Astrocyte of the hippocampus (primary cell): Measurements from ENCODE around the gene APOC4.
"Not testable (repeated sequence)": the region's sequence is repeated elsewhere in the genome, so short reads cannot be mapped to it uniquely, and the experiment has no call there.

ENCODE experiments used
- DNase-seq: peaks from one replicate; pipeline ENCODE4 v3.0.0; 2011; ENCODE audit warnings: low read depth, low spot score

APOC4 gene

DNA sequence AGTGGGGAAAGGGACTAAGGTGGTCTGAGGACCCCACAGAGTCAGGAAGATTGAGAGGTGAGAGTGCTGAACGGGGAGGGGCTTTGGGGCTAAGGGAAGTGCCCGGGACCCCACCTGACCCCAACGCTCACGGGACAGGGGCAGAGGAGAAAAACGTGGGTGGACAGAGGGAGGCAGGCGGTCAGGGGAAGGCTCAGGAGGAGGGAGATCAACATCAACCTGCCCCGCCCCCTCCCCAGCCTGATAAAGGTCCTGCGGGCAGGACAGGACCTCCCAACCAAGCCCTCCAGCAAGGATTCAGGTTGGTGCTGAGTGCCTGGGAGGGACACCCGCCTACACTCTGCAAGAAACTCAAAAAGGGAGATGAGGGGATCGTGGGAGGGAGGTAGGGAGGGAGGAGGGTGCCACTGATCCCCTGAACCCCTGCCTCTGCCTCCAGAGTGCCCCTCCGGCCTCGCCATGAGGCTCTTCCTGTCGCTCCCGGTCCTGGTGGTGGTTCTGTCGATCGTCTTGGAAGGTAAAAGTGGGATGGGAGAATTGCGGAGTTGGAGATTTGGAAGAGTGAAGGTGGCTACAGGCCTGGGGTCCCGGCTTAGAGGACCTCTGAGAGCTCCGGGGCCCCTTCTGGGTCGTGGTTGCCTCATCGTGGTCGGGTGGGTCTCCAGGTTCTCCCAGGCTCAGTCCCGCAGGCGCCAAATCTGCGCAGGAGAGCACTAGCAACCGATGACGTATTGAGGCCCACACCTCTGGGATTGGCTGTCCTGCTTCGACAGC, 27.4 kb upstream of the APOC4 start, which contains the start of gene APOC1:
Gene APOC1 (plus strand): TSS at position 176 of the 774 bp plus-strand sequence. CDS start 284 bp downstream, at position 460.
- peak; percentile 91 for DNase-seq

DNA sequence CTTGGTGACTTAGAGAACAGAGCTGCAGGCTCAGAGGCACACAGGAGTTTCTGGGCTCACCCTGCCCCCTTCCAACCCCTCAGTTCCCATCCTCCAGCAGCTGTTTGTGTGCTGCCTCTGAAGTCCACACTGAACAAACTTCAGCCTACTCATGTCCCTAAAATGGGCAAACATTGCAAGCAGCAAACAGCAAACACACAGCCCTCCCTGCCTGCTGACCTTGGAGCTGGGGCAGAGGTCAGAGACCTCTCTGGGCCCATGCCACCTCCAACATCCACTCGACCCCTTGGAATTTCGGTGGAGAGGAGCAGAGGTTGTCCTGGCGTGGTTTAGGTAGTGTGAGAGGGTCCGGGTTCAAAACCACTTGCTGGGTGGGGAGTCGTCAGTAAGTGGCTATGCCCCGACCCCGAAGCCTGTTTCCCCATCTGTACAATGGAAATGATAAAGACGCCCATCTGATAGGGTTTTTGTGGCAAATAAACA, 17.8 kb upstream of the APOC4 start:
- no peak for DNase-seq

DNA sequence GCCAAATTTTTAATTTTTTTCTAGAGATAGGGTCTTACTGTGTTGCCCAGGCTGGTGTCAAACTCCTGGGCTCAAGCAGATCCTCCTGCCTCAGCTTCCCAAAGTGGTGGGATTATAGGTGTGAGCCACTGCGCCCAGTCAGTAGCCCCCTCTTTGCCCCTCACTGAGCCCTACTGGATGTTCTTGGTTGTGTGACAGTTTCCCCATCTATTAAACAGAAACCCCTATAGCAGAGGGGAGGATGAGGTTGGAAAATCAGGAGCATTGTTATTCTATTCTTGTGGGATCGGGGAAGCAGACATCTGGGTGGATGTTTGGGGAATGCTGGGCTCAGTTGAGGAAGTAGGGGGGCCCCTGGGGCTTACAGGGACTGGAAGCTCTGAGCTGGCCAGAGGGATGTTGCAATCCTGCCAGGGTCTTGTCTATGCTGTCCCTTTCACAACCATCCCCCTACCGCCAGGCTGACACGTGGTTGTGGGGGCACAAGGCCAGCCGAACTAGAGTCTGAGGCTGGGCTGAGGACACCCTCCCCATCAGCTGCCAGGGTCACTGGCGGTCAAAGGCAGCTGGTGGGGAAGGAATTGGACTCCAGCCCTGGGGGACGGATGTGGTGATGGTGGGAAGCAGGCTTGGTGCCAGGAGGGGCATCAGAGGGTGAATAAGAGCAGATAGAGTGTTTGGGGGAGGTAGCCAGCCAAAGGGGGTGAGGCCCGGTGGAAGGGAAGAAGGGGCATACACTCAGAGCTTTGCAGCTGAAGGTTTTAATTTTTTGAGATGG, 16.7 kb upstream of the APOC4 start:
- DNase-seq, result peak; percentile 19

- DNase-seq, result not testable (repeated sequence)
These were observed 15.6 kb upstream of the APOC4 start for GRCh38 chr19:44926245-44927077.

- peak; percentile 68 for DNase-seq
These were observed 14.3 kb upstream of the APOC4 start for GRCh38 chr19:44927746-44928145.

GRCh38 chr19:44930088-44930487, 11.9 kb upstream of the APOC4 start:
- DNase-seq, result no peak

DNA sequence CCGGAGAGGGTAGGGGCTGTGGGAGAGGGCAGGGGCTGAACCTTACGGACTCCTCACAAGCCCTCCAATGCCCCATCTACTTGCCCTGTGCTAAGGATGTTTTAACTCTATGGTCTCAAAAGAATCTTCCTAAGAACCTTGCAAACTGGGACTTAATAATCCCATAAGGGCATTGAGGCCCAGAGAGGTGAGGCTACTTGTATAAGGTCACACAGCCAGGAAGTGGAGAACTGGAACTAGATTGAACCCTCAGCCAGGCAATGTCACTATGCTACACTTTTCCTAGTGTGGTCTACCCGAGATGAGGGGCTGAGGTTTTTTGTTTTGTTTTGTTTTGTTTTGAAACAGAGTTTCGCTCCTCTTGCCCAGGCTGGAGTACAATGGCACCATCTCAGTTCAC, 10.5 kb upstream of the APOC4 start:
- DNase-seq, result no peak

GRCh38 chr19:44939668-44940067, 2.4 kb upstream of the APOC4 start:
- DNase-seq, result no peak

DNA sequence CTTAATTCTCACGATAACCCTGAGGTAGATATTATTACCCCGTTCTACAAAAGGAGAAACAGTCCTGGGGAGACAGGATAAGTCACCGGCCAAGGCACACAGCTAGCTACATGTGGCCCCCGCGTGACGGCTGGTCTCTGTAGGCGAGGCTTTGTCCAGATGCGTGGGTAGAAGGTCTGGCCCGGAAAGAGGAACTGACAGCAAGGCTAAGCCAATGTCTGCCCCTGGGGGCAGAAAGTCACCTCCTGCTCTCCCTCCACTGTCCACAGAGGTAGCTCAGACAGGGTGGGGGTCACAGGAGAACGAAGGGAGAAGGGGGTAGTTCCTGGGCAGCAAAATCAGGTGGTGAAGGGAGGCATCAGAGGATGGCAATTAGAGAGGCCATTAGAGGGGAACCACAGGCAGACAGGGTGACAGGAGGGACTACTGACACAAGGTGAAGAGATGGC, 1.8 kb downstream of the APOC4 start:
- DNase-seq, result no peak

GRCh38 chr19:44947041-44947581, 5.1 kb downstream of the APOC4 start:
- no peak for DNase-seq

DNA sequence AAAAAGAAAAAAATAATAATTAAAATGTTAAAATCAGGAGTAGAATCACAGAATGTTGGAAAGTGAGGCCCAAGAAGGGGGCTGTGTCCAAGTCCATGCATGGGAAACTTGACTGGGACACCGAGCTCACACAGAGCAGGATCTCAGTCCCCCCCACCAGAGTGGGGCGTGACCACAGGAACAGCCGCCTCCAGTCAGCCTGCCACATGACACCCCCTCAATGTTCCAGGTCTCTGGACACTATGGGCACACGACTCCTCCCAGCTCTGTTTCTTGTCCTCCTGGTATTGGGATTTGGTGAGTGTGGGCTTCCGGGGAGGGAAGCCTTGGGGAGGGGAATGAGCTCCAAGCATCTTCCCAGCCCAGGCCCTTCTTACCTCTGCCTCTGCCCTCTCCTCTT, 6.2 kb downstream of the APOC4 start:
- DNase-seq, result no peak

- DNase-seq, result no peak
These were observed 6.8 kb downstream of the APOC4 start for GRCh38 chr19:44948763-44949374.

DNA sequence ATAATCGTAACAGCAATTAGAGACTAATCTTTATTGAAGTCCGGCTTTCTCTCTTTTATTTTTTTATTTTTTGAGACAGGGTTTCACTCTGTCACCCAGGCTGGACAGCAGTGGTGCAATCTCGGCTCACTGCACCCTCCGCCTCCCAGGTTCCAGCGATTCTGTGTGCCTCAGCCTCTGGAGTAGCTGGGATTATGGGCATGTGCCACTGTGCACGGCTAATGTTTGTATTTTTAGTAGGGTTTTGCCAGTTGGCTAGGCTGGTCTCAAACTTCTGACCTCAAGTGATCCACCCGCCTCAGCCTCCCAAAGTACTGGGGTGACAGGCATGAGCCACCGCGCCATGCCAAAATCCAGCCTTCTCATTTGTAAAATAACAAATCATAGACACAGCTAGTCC, 7.5 kb downstream of the APOC4 start:
- DNase-seq, result no peak

GRCh38 chr19:44951179-44952159, 9.4 kb downstream of the APOC4 start:
- DNase-seq, result peak; percentile 87

GRCh38 chr19:44954278-44954648, 12.2 kb downstream of the APOC4 start:
- no peak for DNase-seq

DNA sequence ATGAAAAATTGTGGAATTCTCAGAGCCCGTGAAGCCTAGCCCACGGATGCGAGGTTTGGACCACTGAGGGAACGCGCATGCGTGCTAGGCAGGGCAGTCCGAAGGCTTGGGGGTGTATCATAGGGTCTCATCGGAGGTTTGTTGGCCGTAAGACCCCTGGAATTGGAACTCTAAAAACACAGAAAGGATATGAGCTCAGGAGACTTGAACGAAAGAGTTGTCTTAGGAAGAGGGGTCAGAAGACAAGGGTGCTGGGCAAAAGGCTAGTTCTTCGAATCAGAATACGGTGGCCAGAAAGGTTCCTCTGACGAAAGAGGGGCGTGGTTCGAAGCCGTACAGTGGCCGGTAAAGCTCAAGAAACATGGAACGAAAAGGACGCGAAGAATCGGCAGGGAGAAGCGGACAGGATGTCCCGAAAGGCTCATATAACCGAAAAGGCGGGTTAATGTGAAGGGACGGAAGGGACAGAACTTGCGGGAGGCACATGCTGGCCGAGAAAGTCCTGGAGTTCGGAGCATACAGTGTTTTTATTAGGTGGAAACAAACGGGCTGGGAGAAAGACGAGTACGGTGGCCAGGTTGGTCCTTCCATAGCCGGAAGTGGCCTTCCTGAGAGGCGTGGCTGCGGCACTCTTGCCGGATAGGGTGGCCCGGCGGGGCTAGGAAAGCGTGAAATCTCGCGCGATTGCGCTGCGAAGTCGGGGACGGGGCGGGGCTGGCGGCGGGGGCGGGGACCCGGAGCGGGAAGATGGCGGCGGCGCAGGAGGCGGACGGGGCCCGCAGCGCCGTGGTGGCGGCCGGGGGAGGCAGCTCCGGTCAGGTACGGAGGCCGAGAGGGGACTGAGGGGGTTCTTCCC, 12.8 kb downstream of the APOC4 start, which contains the start of gene CLPTM1:
Gene CLPTM1 (plus strand): TSS at position 732 of the 856 bp plus-strand sequence. CDS start 16 bp downstream, at position 748.
- peak; percentile 98 for DNase-seq

DNA sequence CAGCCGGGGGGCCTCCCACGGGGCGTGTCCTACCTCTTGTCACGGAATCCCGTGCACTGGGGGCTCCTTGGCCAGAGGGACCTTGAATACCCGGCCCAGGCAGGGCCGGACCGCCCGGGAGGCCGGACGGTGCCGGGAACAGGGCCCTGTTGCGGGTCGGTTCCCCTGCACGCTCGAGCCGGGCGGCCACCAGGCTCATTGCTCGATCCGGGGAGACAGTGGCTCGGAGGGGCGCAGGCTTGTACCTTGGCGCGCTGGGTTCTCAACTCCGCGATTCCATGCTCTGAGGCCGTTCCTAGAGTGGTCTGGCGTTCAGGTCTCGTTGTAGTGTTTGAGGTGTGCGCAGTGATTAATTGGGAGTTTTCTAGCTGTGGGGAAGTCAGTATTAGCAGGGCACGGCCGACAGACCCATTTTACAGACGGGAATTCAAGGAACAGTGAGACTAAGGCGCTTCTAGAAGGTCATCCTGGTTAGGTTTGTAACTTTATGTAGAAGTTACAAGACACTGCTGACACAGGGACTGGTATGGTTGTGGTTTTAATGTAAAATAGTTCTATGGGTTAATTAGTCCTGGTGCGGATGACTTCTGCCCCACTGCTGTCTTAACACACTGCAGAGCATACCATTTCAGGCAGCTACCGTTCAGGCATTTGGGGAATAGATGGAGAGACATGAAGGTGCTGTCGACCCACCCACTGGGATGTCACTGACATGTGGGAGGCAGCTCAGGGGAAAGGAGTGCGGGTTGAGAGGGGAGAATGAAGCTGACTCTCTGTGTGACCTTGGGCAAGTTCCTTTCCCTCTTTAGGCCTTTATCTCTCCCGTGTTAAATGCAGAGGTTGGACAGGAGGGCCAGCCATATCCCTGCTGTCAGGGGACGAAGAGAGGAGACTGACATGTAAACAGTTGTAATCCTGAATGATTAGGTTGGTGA, 13.7 kb downstream of the APOC4 start:
- DNase-seq, result no peak

- DNase-seq, result no peak
These were observed 15.5 kb downstream of the APOC4 start for GRCh38 chr19:44957526-44957925.
